Loucy (cell line): ENCODE data around the gene CHAMP1.

Experiments
- CTCF ChIP-seq: fragments of 200-600 bp; sonication (generic); conservative IDR thresholded peaks from 2 replicates; pipeline ENCODE4 v1.5.1; 2014; ENCODE audit warnings: mild to moderate bottlenecking, antibody characterized with exemption, low read length
- EZH2phosphoT487 ChIP-seq: fragments of 200-600 bp; IDR thresholded peaks from 2 replicates; pipeline ENCODE4 v1.6.1; 2018; ENCODE audit warnings: antibody characterized with exemption, mild to moderate bottlenecking, moderate library complexity, borderline replicate concordance

GRCh38 chr13:114298866-114299265 lies 15.4 kb upstream of the CHAMP1 start:
- TF ChIP-seq CTCF, result no peak
- TF ChIP-seq EZH2phosphoT487, result no peak
